ENCODE data around the gene ERCC6L. TPM values are rescaled to one million over a fixed set of nuclear protein-coding genes. Genes with fewer than 3 reads are reported as not detected.
A peak's percentile ranks its signal among the peaks of the same experiment; 100 is the strongest.

ERCC6L gene
- total RNA-seq, 1 donor from 2014 or later = 0.24 TPM

- no peak for TF ChIP-seq CTCF (IDR thresholded peaks at IDR 0.05)
- Histone ChIP-seq H3K4me3 (no peak overlapping the region), H3K36me3 (peaks cover 77% of the 10 kb centered on the region), H3K27ac (no peak overlapping the region), H3K4me1 (peaks cover 11% of the 10 kb centered on the region), H3K9me3 (no peaks in the 10 kb centered on the region), H3K27me3 (ENCODE audit: low read depth) (no peaks in the 10 kb centered on the region)
- intact Hi-C loops (cut with DNase I) = no loop called here
- ATAC-seq = peak in 1 of 2 donors; percentile 63
- DNase-seq = no peak
Observed at GRCh38 chrX:72269671-72270251, 30.9 kb upstream of the ERCC6L start.

- Histone ChIP-seq H3K36me3 (peaks cover 67% of the 10 kb centered on the region), H3K4me1 (peaks cover 1% of the 10 kb centered on the region), H3K27me3 (ENCODE audit: low read depth) (no peaks in the 10 kb centered on the region), H3K4me3 (no peak overlapping the region), H3K9me3 (no peaks in the 10 kb centered on the region), H3K27ac (no peak overlapping the region)
- DNase-seq (no peak), ATAC-seq (no peak)
- TF ChIP-seq CTCF (IDR thresholded peaks at IDR 0.05) = no peak
- intact Hi-C loops (cut with DNase I) = no loop called here
Observed at GRCh38 chrX:72268597-72269365, 30.0 kb upstream of the ERCC6L start.

- Histone ChIP-seq H3K36me3 (peaks cover 32% of the 10 kb centered on the region), H3K27ac (no peak overlapping the region), H3K4me3 (no peak overlapping the region), H3K9me3 (no peaks in the 10 kb centered on the region), H3K4me1 (no peaks in the 10 kb centered on the region), H3K27me3 (ENCODE audit: low read depth) (no peaks in the 10 kb centered on the region)
- ATAC-seq = no peak
- intact Hi-C loops (cut with DNase I) = no loop called here
- no peak for TF ChIP-seq CTCF (IDR thresholded peaks at IDR 0.05)
- no peak for DNase-seq
Observed at GRCh38 chrX:72265263-72265662, 26.4 kb upstream of the ERCC6L start.

GRCh38 chrX:72262077-72262476, 23.2 kb upstream of the ERCC6L start:
- H3K36me3 ChIP-seq = no peaks in the 10 kb centered on the region
- intact Hi-C loops (cut with DNase I) = no loop called here
- TF ChIP-seq CTCF (IDR thresholded peaks at IDR 0.05) = no peak
- DNase-seq (no peak), ATAC-seq (peak in 1 of 2 donors; percentile 59)
- H3K27ac ChIP-seq = no peak overlapping the region
- H3K9me3 ChIP-seq = no peaks in the 10 kb centered on the region
- no peaks in the 10 kb centered on the region for H3K4me1 ChIP-seq
- H3K4me3 ChIP-seq = no peak overlapping the region
- H3K27me3 ChIP-seq (ENCODE audit: low read depth) = no peaks in the 10 kb centered on the region

- no peak for TF ChIP-seq CTCF (IDR thresholded peaks at IDR 0.05)
- no peak overlapping the region for H3K4me3 ChIP-seq
- no peak overlapping the region for H3K27ac ChIP-seq
- no peaks in the 10 kb centered on the region for H3K9me3 ChIP-seq
- intact Hi-C loops (cut with DNase I) = no loop called here
- no peaks in the 10 kb centered on the region for H3K27me3 ChIP-seq (ENCODE audit: low read depth)
- H3K4me1 ChIP-seq = no peaks in the 10 kb centered on the region
- ATAC-seq = no peak
- H3K36me3 ChIP-seq = no peaks in the 10 kb centered on the region
- DNase-seq = no peak
Observed at GRCh38 chrX:72260448-72260847, 21.6 kb upstream of the ERCC6L start.
